Measurements from ENCODE around the gene RBM46. TPM values are rescaled to one million over a fixed set of nuclear protein-coding genes. Genes with fewer than 3 reads are reported as not detected.

The RBM46 gene
- total RNA-seq, 2 donors from 2014 or later, result 11.9 TPM; not detected in 1

GRCh38 chr4:154738426-154738825 is 42.6 kb upstream of the RBM46 start:
- Histone ChIP-seq H3K9me3 (no peaks in the 10 kb centered on the region), H3K27ac (no peak overlapping the region), H3K4me3 (no peak overlapping the region), H3K27me3 (replicated peaks; ENCODE audit: insufficient read depth) (no peaks in the 10 kb centered on the region), H3K4me1 (replicated peaks) (no peaks in the 10 kb centered on the region), H3K36me3 (no peaks in the 10 kb centered on the region)
- TF ChIP-seq CTCF (IDR thresholded peaks at IDR 0.05), result no peak
- DNase-seq (ENCODE audit: low spot score), result no peak
- intact Hi-C loops (cut with DNase I), result no loop called here
- WGBS, result 15% methylated on average over 2 of the region's 2 CpGs

DNA sequence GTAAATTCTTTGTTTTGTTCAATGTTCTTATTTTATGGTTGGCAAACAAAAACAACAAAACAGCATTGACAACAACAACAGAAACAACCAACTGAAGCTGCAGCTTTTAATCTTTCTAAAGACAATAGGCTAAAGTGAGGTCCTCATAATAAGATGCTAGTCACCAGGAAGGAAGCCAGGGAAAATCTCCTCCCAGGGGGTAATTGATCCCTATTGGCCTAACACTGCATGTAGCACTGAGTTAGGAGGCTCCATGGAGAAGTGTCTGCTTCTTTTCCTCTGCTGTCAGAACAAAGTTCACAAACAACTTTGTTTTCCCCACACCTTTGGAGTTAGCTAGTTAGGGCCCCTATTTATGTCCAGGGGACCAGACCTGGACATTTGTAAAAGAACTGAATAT is 42.0 kb upstream of the RBM46 start:
- Histone ChIP-seq H3K4me3 (no peak overlapping the region), H3K36me3 (no peaks in the 10 kb centered on the region), H3K4me1 (replicated peaks) (no peaks in the 10 kb centered on the region), H3K9me3 (no peaks in the 10 kb centered on the region), H3K27ac (no peak overlapping the region), H3K27me3 (replicated peaks; ENCODE audit: insufficient read depth) (no peaks in the 10 kb centered on the region)
- no peak for DNase-seq (ENCODE audit: low spot score)
- intact Hi-C loops (cut with DNase I), result no loop called here
- TF ChIP-seq CTCF (IDR thresholded peaks at IDR 0.05) (no peak), POLR2A (IDR thresholded peaks at IDR 0.05) (no peak), POLR2AphosphoS5 (IDR thresholded peaks at IDR 0.05) (no peak)

DNA sequence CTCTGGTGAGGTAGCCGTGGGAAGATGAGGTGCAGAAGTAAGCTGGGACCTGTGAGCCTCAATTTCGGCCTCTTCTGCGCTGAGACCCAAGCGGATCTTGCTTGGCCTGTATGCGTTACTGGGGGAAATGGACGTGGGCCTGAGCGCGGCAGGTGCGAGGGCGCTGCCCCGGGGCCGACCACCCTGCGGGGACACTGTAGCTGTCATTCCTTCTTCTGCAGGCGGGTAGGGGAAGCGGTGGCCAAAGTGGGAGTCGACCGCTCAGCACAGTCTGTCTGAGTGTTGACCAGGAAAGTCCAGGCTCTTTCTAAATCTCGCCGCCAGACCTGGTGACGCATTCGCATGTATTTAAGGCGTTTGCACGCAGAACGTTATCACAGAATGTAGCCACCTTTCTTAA is 40.6 kb upstream of the RBM46 start:
- H3K4me3 ChIP-seq, result no peak overlapping the region
- H3K9me3 ChIP-seq, result no peaks in the 10 kb centered on the region
- no peaks in the 10 kb centered on the region for H3K36me3 ChIP-seq
- intact Hi-C loops (cut with DNase I), result no loop called here
- H3K4me1 ChIP-seq (replicated peaks), result no peaks in the 10 kb centered on the region
- TF ChIP-seq CTCF (IDR thresholded peaks at IDR 0.05) (no peak), POLR2A (IDR thresholded peaks at IDR 0.05) (no peak), POLR2AphosphoS5 (IDR thresholded peaks at IDR 0.05) (no peak)
- H3K27ac ChIP-seq, result no peak overlapping the region
- H3K27me3 ChIP-seq (replicated peaks; ENCODE audit: insufficient read depth), result no peaks in the 10 kb centered on the region
- DNase-seq (ENCODE audit: low spot score), result no peak
- 89% methylated on average over 24 of the region's 24 CpGs for WGBS

GRCh38 chr4:154741131-154741665 is 39.9 kb upstream of the RBM46 start:
- intact Hi-C loops (cut with DNase I), result no loop called here
- no peaks in the 10 kb centered on the region for H3K4me1 ChIP-seq (replicated peaks)
- TF ChIP-seq CTCF (IDR thresholded peaks at IDR 0.05) (no peak), POLR2A (IDR thresholded peaks at IDR 0.05) (no peak), POLR2AphosphoS5 (IDR thresholded peaks at IDR 0.05) (no peak)
- WGBS, result 58% methylated on average over 20 of the region's 20 CpGs
- H3K27me3 ChIP-seq (replicated peaks; ENCODE audit: insufficient read depth), result no peaks in the 10 kb centered on the region
- H3K4me3 ChIP-seq, result no peak overlapping the region
- H3K9me3 ChIP-seq, result no peaks in the 10 kb centered on the region
- H3K36me3 ChIP-seq, result no peaks in the 10 kb centered on the region
- DNase-seq (ENCODE audit: low spot score), result no peak
- no peak overlapping the region for H3K27ac ChIP-seq

DNA sequence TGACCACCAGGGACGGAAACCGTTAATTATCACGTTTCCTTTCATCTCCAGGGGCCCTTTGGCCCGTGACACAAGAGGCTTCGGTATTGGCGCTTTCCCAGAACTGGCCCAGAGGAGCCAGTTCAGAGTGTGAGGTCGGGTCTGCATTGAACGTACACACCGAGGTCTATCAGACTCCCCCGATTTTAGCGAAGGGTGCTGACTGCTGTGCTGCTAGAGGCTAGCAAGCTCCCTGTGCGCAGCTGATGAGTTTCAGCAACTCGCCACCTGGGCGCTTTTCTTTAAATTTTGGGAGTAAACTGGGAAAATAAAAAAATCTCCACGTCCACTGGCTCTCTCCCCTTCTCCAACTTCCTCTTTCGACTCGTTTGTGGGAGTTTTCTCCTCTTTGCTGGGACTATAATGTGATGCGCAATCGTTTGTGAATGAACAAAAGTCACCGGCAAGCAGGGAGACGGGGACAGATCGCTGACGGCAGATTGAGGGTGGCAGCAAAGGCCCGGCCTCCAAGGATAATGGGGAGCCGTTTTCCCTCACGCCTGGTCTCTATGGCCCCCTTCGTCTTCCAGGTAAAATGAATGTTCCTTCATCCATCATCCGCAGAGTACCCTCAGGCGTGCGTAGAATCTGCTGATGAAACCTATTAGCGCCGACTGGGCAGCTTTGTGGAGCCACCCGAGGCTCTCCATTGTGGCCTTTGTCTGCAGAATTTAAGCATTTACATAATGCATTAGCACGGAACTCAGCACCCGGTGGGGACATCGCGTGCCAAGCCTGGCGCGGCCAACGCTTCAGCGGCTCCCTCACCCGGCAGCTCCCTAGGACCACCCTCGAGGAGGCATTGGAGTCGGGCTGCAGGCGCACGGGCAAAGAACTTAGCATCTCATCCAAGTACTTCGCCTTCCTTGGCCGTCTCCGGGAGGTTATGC is 38.9 kb upstream of the RBM46 start:
- Histone ChIP-seq H3K27ac (no peak overlapping the region), H3K4me1 (replicated peaks) (no peaks in the 10 kb centered on the region), H3K9me3 (no peaks in the 10 kb centered on the region), H3K36me3 (no peaks in the 10 kb centered on the region), H3K4me3 (no peak overlapping the region), H3K27me3 (replicated peaks; ENCODE audit: insufficient read depth) (no peaks in the 10 kb centered on the region)
- intact Hi-C loops (cut with DNase I), result no loop called here
- DNase-seq (ENCODE audit: low spot score), result no peak
- TF ChIP-seq POLR2A (IDR thresholded peaks at IDR 0.05), result no peak
- TF ChIP-seq POLR2AphosphoS5 (IDR thresholded peaks at IDR 0.05), result no peak
- TF ChIP-seq CTCF (IDR thresholded peaks at IDR 0.05), result no peak
- 11% methylated on average over 49 of the region's 49 CpGs for WGBS

Data from prostate gland (tissue), 2 donors.